Mesothelial cell of epicardium (in vitro differentiated cells): ENCODE results near the gene NXPH1. TPM values are rescaled to one million over a fixed set of nuclear protein-coding genes. Genes with fewer than 3 reads are reported as not detected.

Experiments used
- DNase-seq, 2 experiments: peaks; one replicate each; pipeline ENCODE4 v3.0.0; 2021; ENCODE audit warnings: low spot score in 2 of 2; ENCODE audit not compliant: unreplicated experiment in 2 of 2
- H3K27ac Mint-ChIP-seq: 2 replicates; pipeline ENCODE4 v1.8.0; 2021; ENCODE audit warnings: mixed read lengths
- H3K27me3 Mint-ChIP-seq: 2 replicates; pipeline ENCODE4 v1.8.0; 2021; ENCODE audit warnings: low read depth, mixed read lengths
- H3K36me3 Mint-ChIP-seq: 2 replicates; pipeline ENCODE4 v1.8.0; 2021; ENCODE audit warnings: mixed read lengths
- H3K4me1 Mint-ChIP-seq: 2 replicates; pipeline ENCODE4 v1.8.0; 2021; ENCODE audit warnings: mixed read lengths
- H3K4me3 Mint-ChIP-seq: 2 replicates; pipeline ENCODE4 v1.8.0; 2021; ENCODE audit warnings: mild to moderate bottlenecking, moderate library complexity, mixed read lengths
- H3K9me3 Mint-ChIP-seq: 2 replicates; pipeline ENCODE4 v1.8.0; 2021; ENCODE audit warnings: mixed read lengths
- total RNA-seq: library from RNA; stranded (reverse); gene quantifications from 3 replicates; pipeline ENCODE4 v1.2.1, GENCODE V29; 2021
- TF ChIP-seq, protein P1 (sequence below): fragments of 200-600 bp; sonication (generic); IDR thresholded peaks from one replicate; pipeline ENCODE4 v1.5.0; 2021; ENCODE audit warnings: antibody characterized with exemption; ENCODE audit not compliant: unreplicated experiment

The NXPH1 gene
- total RNA-seq, 1 donor from 2014 or later, result not detected

DNA sequence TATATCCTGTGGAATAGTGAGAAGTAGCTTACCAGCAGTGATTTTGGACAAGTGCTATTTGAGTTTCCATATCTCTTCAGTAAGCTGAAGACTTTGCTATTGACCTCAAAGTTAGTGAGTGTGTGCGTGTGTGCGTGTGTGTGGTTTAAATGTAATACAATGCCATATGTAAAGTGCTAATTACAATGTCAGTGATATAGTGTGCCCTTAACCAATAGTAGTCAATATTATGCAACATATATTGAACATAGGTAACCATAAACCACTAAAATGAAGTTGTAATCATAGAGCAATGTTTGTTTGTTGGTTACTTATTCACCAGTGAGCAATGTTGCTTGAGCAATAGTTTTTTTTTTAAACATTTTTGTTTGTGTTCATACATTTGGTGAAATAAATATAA is 309.4 kb downstream of the NXPH1 start:
- Mint-ChIP-seq H3K27me3 (peaks cover 9% of the 10 kb centered on the region), H3K4me3 (no peak overlapping the region), H3K9me3 (no peaks in the 10 kb centered on the region), H3K36me3 (no peaks in the 10 kb centered on the region), H3K4me1 (no peaks in the 10 kb centered on the region), H3K27ac (no peak overlapping the region)
- DNase-seq, result no peak
- TF ChIP-seq, protein P1, sequence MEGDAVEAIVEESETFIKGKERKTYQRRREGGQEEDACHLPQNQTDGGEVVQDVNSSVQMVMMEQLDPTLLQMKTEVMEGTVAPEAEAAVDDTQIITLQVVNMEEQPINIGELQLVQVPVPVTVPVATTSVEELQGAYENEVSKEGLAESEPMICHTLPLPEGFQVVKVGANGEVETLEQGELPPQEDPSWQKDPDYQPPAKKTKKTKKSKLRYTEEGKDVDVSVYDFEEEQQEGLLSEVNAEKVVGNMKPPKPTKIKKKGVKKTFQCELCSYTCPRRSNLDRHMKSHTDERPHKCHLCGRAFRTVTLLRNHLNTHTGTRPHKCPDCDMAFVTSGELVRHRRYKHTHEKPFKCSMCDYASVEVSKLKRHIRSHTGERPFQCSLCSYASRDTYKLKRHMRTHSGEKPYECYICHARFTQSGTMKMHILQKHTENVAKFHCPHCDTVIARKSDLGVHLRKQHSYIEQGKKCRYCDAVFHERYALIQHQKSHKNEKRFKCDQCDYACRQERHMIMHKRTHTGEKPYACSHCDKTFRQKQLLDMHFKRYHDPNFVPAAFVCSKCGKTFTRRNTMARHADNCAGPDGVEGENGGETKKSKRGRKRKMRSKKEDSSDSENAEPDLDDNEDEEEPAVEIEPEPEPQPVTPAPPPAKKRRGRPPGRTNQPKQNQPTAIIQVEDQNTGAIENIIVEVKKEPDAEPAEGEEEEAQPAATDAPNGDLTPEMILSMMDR, result no peak

DNA sequence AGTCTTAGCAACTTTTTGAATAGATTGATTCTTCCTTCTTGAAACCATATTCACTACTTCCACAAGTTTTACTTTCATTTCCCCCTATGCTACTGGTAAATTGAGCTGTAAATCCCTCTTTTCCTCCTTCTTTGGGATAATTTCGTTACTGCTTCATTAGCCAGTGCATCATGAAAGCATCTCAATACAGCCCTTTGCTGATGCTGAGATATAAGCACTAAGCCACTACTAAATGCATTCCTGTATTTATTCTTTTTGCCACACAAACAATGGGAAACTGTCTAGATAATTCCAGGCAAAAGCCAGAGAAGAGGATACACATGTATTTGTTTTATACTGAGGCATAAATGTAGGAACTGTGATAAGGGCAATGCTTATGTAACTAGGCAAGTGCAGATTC is 313.9 kb downstream of the NXPH1 start:
- no peak for DNase-seq
- H3K4me1 Mint-ChIP-seq, result no peaks in the 10 kb centered on the region
- no peaks in the 10 kb centered on the region for H3K9me3 Mint-ChIP-seq
- H3K27me3 Mint-ChIP-seq, result peaks cover 17% of the 10 kb centered on the region
- H3K4me3 Mint-ChIP-seq, result no peak overlapping the region
- TF ChIP-seq, protein P1, result no peak
- no peaks in the 10 kb centered on the region for H3K36me3 Mint-ChIP-seq
- H3K27ac Mint-ChIP-seq, result no peak overlapping the region

DNA sequence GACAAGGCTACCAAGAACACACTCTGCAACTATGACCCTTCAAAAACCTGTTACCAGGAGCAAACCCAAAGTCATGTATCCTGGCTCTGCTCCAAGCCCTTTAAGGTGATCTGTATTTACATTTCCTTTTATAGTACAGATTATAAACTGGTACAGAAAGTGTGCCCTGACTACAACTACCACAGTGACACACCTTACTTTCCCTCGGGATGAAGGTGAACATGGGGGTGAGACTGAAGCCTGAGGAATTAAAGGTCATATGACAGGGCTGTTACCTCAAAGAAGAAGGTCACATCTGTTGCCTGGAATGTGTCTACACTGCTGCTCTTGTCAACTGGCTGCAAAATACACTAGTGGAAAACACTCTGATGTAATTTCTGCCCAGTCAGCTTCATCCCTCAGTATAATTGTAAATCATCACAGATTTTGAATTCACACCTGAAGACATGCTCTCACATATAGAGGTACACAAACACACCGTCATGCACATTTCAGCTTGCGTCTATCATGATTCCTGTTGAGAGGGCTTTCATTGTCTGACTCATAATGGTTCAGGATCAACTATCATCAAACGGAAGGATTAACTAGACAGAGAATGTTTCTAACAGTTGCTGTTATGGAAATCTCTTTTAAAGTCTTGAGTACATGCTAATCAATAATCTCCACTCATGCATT is 318.3 kb downstream of the NXPH1 start:
- Mint-ChIP-seq H3K4me1 (no peaks in the 10 kb centered on the region), H3K27ac (no peak overlapping the region), H3K36me3 (no peaks in the 10 kb centered on the region), H3K9me3 (no peaks in the 10 kb centered on the region), H3K27me3 (peaks cover 17% of the 10 kb centered on the region), H3K4me3 (no peak overlapping the region)
- TF ChIP-seq, protein P1, result no peak
- DNase-seq, result no peak

DNA sequence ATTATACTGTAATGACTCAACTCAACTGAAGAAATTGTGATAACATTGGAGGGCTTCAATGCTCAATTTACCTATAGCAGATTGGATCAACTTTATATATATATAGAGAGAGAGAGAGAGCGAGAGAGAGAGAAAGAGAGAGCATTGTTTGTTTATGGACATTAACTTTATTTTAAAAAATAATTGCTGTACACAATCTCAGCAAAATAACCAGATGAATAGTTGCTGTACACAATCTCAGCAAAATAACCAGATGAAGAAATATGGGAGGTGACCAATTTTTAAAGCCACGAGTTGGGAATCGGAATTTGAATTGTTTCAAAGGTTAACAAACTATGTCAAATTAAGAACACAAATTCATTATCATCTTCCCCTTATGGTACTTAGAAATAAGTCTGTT is 319.9 kb downstream of the NXPH1 start:
- no peak overlapping the region for H3K27ac Mint-ChIP-seq
- TF ChIP-seq, protein P1, result no peak
- peaks cover 13% of the 10 kb centered on the region for H3K27me3 Mint-ChIP-seq

DNA sequence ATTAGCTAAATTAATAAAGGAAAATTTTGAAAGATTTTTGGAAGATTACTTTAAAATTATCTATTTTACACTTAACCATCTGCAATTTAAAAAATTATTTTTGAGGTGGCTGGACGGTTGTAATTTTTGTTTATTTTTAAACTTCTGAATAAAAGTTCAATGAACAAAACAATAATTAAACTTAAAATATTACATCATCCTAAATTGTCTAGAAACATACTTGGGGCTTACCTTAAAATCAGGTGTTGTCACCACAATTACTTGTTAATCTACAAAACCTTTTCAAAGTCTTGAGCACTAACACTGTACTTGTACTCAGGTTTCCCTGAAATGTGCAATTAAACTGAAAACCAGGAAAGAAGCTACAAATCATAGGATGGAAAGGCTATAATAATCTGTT is 328.3 kb downstream of the NXPH1 start:
- Mint-ChIP-seq H3K36me3 (no peaks in the 10 kb centered on the region), H3K4me1 (no peaks in the 10 kb centered on the region), H3K27ac (no peak overlapping the region), H3K27me3 (peaks cover 26% of the 10 kb centered on the region), H3K9me3 (no peaks in the 10 kb centered on the region), H3K4me3 (no peak overlapping the region)
- DNase-seq, result no peak
- TF ChIP-seq, protein P1, result no peak

More for the DNA sequence above, 319.9 kb downstream of the NXPH1 start:
- Mint-ChIP-seq H3K36me3 (no peaks in the 10 kb centered on the region), H3K4me1 (no peaks in the 10 kb centered on the region), H3K4me3 (no peak overlapping the region), H3K9me3 (no peaks in the 10 kb centered on the region)
- DNase-seq, result no peak
